Dendritic cell treated with granulocyte-macrophage colony-stimulating factor and Interleukin-4, amounts not matched to agents 40 ng/mL and 50 ng/mL, for 4 days (primary cell): Measurements from ENCODE around the gene SIRPA.

Source experiments
- H3K27ac Mint-ChIP-seq: one replicate; pipeline ENCODE4 v1.8.0; 2022; ENCODE audit warnings: mild to moderate bottlenecking, mixed read lengths
- H3K27me3 Mint-ChIP-seq: one replicate; pipeline ENCODE4 v1.8.0; 2022; ENCODE audit warnings: mild to moderate bottlenecking, mixed read lengths
- H3K36me3 Mint-ChIP-seq: one replicate; pipeline ENCODE4 v1.8.0; 2022; ENCODE audit warnings: low read depth, mixed read lengths
- H3K4me1 Mint-ChIP-seq: one replicate; pipeline ENCODE4 v1.8.0; 2022; ENCODE audit warnings: low read depth, mixed read lengths
- H3K4me3 Mint-ChIP-seq: one replicate; pipeline ENCODE4 v1.8.0; 2022; ENCODE audit warnings: mild to moderate bottlenecking, moderate library complexity, mixed read lengths
- H3K9me3 Mint-ChIP-seq: one replicate; pipeline ENCODE4 v1.8.0; 2022; ENCODE audit warnings: mixed read lengths
- intact Hi-C: fragments of 100-400 bp; cut with micrococcal nuclease; formaldehyde crosslinking; loops from one replicate; pipeline ENCODE4 v1.15.0; 2022

SIRPA gene

DNA sequence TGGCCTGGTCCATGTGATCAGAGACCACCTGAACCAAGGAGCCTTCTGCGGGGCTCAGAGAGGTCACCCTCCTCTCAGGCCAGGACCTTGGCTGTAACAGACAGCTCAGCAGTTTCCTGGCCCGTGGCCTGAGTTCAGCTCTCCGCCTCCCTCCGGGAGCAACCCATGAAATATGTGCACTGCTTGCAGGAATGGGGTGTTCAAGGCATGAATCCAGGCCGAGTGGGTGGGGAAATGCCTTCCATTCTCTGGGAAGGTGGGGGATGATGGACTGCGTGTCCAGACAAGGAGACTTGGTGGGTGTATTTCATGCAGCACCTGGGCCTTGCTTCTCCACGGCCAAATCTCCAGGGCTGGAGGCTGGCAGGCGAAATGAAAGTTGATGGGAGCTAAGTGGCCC, 46.0 kb downstream of the SIRPA start:
- Mint-ChIP-seq H3K27ac (peak overlapping the region; percentile 67), H3K4me1 (peaks cover 76% of the 10 kb centered on the region), H3K4me3 (no peak overlapping the region), H3K36me3 (peaks cover 41% of the 10 kb centered on the region), H3K27me3 (no peaks in the 10 kb centered on the region), H3K9me3 (no peaks in the 10 kb centered on the region)
- intact Hi-C loops = no loop called here

DNA sequence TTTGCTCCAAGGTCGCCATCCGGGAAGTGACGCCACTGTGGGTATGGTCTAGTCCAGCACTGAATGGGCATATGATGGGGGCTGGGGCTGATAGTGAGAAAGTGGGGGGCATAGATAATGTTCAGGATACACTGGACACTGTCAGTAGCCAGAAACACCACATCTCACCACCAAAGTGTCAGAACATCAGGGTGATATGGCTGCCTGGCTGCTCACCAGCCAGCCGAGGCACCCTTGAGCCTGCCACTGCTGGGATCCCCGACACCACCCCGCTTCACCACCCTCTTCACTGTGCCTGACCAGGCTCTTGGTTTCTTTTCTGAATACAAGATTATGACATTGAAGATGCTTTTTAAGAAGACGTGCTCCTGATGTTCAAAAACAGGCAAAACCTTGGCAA, 46.9 kb downstream of the SIRPA start:
- Mint-ChIP-seq H3K4me1 (peaks cover 77% of the 10 kb centered on the region), H3K27me3 (no peaks in the 10 kb centered on the region), H3K4me3 (no peak overlapping the region), H3K36me3 (peaks cover 32% of the 10 kb centered on the region), H3K9me3 (no peaks in the 10 kb centered on the region), H3K27ac (peak overlapping the region; percentile 67)
- intact Hi-C loops = no loop called here

DNA sequence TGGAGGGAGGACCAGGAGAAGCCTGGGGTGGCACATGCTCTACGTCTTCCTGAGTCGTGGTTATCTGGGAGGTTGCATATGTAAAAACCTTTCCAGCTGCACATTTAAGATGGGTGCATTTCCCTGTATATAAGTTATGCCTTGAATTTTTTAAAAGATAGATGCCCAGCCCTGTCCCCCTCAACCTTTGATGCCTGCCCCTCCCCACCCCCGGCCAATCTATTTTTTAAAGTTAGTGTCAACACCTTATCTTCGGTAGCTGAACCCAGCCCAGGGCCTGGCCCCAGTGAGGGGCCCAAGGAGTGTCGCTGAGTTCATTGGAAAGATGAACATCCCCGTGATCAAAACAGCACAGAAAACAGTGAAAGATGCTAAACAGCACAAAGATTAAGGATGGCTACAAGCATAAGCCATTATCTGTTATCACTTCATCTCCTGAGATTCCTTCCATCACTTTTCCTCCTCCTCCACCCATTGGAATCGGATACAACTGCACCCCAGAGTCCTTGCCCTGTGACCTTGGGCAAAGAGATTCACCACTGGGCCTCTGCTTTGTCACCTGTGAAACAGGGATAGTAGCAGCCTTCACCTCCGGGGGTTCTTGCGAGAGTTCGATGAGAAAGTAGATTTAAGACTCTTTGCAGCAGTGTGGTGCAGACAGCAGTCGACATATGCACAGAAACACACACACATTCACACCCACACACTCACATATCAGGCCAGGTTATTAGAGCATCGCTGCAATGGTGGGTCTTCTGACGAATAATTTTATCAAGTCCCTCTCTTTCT, 47.5 kb downstream of the SIRPA start:
- peaks cover 81% of the 10 kb centered on the region for H3K4me1 Mint-ChIP-seq
- intact Hi-C loops = no loop called here
- no peaks in the 10 kb centered on the region for H3K27me3 Mint-ChIP-seq
- peaks cover 26% of the 10 kb centered on the region for H3K36me3 Mint-ChIP-seq
- H3K27ac Mint-ChIP-seq = peak overlapping the region; percentile 67
- no peak overlapping the region for H3K4me3 Mint-ChIP-seq
- H3K9me3 Mint-ChIP-seq = no peaks in the 10 kb centered on the region

DNA sequence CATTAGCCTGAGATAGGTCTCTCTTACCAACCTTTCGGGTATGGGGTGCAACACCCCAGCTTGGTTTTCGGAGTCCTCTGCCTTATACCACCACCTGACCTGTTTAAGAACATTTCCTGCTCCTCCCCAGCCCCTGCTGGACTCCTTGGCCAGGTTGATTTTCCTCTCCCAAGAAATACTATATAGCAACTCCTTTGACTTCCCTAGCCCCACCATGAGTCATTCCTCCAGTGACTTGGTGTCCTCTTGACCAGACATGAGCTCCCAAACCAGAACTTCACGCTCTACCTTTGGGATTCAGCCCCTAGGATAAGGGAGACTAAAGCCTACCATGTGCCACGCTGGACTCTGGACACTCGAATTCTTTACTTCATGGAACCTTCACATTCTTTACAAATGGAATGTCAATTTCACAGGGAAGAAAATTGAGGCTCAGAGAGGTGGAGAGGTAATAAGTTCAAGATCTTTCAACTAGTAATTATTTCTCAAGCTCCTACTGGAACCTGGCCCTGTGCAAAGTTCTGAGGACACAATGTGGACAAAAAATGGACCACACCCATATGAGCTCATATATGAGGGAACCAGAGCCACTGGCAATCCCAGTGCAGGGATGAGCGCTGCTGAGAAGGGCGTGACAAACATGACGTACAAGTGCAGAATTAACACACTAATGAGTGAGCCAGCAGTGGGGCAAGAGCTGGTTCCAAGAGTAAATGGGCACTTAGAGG, 48.2 kb downstream of the SIRPA start:
- Mint-ChIP-seq H3K27ac (peak overlapping the region; percentile 67), H3K27me3 (no peaks in the 10 kb centered on the region), H3K4me3 (no peak overlapping the region), H3K36me3 (peaks cover 19% of the 10 kb centered on the region), H3K9me3 (no peaks in the 10 kb centered on the region), H3K4me1 (peaks cover 84% of the 10 kb centered on the region)
- intact Hi-C loops = no loop called here

DNA sequence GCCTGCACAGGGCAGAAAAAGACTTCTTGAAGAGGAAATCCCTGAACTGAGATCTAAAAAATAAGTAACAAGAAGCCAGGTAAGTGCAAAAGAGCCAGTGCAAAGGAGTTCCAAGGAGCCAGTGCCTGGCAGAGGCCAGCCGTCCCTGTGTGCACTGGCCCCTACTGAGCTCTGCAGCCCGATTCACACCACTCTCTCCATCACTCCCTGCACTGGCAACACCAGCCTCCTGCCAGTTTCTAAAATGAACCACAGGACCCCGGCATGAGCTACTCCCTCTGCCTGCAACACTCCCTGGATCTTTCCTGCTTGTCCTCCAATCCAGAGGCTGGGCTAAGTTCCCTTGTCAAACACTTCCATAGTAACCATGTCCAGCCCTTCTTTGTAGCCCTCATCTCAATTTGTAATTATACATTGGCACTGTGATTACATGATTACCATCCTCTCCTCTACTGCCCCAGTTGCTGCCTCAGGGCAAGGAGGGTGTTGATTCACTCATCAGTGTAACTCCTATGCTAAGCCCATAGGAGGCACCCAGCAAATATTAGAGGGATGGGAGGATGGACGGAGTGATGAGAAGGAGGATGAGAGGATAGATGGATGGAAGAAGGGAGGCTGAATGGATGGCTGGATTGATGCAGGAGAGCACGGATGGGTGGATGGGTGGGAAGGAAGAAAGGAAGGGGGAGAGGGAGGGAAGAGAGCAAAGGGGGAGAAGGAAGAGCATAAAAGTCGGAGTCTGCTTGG, 49.3 kb downstream of the SIRPA start:
- Mint-ChIP-seq H3K27me3 (no peaks in the 10 kb centered on the region), H3K27ac (peak overlapping the region; percentile 80), H3K9me3 (no peaks in the 10 kb centered on the region), H3K4me3 (peak overlapping the region; percentile 35), H3K36me3 (peaks cover 8% of the 10 kb centered on the region), H3K4me1 (peaks cover 88% of the 10 kb centered on the region)
- intact Hi-C loops = no loop called here

DNA sequence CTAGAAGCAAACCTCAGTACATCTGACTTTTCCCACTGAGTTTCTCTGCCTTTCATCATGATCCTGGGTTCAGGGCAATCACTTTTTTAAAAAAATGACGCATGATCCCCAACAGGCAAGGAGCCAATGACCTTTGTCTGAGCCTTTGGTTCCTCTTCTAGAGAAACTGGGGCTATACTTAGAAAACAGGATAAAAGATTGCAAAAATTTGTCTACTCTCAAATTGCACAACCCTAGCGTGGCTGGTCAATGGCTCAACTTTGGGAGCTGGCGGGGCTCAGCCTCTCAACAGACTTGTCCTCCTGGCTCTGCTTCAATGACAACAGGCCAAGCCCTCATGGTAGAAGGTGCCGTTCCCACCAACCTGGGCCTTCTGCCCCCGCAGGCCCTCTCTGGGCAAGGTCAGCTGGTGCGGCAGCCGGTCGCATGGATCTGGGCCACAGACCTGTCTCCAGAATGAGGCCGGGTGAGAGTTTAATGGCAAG, 50.0 kb downstream of the SIRPA start:
- intact Hi-C loops = no loop called here
- H3K27ac Mint-ChIP-seq = peak overlapping the region; percentile 80
- H3K4me3 Mint-ChIP-seq = peak overlapping the region; percentile 37
- peaks cover 1% of the 10 kb centered on the region for H3K36me3 Mint-ChIP-seq
- H3K9me3 Mint-ChIP-seq = no peaks in the 10 kb centered on the region
- H3K4me1 Mint-ChIP-seq = peaks cover 90% of the 10 kb centered on the region
- no peaks in the 10 kb centered on the region for H3K27me3 Mint-ChIP-seq

DNA sequence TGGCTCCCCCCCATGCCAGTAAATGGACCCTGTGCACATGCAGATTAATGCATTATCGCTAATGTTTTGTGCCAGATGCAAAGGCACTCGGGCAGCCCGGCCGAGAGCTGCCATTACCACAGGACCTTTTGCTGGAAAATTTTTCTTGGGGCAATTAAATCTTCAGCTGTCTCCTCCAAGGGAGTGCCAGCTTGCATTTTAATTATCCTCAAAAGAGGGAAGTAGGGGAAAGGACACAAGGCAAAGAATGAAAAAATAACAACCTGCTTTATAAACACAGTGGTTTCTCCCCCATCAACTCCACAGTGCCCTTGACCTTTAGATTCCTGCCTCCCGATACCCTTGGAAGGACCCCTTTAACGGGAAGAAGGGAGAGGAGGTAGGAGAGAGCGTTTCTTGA, 50.5 kb downstream of the SIRPA start:
- Mint-ChIP-seq H3K4me3 (peak overlapping the region; percentile 37), H3K36me3 (no peaks in the 10 kb centered on the region), H3K27me3 (no peaks in the 10 kb centered on the region), H3K4me1 (peaks cover 94% of the 10 kb centered on the region), H3K27ac (peak overlapping the region; percentile 80), H3K9me3 (no peaks in the 10 kb centered on the region)
- intact Hi-C loops = no loop called here

DNA sequence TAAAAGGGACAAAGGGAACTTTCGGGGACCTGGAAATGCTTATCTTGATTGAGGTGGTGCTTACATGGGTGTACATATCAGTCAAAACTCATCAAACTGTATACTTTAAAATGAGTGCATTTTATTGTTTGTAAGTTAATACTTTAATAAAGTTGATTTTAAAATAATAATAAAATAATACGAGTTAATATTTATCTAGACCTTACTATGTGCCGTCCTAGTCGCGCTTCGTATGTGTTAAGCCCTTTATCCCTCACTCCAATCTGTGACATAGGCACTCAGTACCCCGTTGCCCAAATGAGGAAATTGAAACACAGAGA, 51.2 kb downstream of the SIRPA start:
- Mint-ChIP-seq H3K27me3 (no peaks in the 10 kb centered on the region), H3K4me1 (peaks cover 95% of the 10 kb centered on the region), H3K27ac (peak overlapping the region; percentile 80), H3K9me3 (no peaks in the 10 kb centered on the region), H3K36me3 (no peaks in the 10 kb centered on the region), H3K4me3 (peak overlapping the region; percentile 59)
- intact Hi-C loops = no loop called here

DNA sequence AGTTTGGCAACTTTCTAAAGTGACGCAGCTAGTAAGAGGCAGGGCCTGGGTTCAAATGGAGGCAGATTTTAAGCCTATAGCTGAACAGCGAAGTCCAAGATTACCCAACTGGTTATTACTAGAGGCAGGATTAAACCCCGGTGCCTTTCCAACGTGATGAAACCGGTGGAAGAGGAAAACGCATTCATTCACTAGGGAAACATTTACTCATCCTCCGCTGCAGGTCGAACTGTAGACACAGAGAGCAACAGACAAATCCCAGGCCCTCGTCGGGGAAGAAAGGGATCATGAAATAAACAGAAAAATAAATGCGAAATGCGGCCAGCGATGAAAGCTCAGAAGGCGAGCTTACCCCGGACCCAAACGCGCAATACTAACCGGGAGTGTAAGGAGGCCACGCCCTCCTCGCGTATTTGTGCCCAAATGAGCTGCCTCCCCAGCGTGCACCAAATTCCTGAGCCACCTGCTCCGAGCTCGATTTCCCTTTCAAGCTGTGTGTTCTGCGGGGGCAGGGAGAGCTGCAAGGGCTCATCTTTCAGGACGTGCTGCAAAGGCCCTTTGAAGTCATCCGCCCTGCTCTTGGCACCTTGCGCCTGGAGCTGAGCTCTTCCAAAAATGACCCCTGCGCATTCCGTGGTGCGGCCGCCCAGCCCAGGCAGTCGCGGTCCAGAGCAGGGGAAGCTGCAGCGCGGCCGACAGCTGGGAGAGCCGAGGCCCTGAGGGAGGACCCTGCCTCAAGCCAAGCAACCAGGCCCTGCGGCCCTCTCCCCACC, 51.7 kb downstream of the SIRPA start:
- Mint-ChIP-seq H3K4me1 (peaks cover 98% of the 10 kb centered on the region), H3K36me3 (no peaks in the 10 kb centered on the region), H3K9me3 (no peaks in the 10 kb centered on the region), H3K4me3 (peak overlapping the region; percentile 59), H3K27me3 (no peaks in the 10 kb centered on the region), H3K27ac (peak overlapping the region; percentile 76)
- intact Hi-C loops = no loop called here

DNA sequence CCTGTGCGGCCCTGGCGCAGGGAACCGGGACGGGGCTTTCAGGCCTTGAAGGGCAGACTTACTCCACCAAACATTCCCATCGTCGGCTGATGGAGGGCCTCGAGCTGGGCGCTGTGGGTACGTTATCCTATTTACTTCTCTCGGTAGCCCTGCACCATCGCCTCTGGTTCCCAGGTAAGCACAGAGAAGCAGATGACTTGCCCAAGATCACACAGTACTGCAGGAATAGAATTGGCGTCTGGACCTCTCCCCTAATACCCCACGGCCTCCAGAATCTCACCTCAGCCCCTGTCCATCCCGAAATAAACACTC, 52.3 kb downstream of the SIRPA start:
- Mint-ChIP-seq H3K36me3 (no peaks in the 10 kb centered on the region), H3K9me3 (no peaks in the 10 kb centered on the region), H3K27ac (peak overlapping the region; percentile 76), H3K4me3 (no peak overlapping the region), H3K27me3 (no peaks in the 10 kb centered on the region), H3K4me1 (peaks cover 98% of the 10 kb centered on the region)
- intact Hi-C loops = no loop called here

DNA sequence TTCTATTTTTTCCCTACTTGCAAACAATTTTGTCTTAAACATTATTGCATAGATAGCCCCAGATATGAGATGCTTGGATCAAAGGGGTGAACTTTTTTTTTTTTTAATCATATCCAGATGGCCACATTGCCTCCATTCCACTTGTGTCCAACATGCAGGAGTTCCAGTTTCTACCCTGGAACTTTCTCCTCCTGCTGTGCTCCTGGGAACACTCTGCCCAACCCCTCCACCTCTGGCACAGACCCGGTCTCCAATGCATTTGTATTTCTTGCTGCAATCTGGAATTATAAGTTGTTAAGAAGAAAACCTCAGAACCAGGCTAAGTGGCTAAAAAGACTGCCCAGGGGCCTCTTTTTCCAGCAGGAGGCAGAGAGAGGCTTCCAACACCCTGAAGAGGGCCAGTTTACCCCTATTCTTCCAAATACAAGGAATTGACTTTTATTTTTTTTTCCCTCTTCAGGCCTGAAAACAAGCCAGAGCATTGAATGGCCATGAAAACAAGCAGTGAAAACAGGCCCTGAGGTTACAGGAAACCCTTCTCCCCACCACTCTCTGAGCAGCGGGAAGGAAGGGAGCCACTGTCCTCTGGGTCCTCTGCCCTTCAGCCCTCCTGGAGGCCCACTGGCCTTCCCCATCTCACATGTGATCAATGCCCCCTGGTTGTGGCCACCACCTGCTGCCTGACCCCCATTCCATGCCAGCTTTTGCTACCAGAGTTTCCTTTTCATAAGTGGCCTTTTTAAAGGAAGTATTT, 54.3 kb downstream of the SIRPA start:
- intact Hi-C loops = no loop called here
- Mint-ChIP-seq H3K9me3 (no peaks in the 10 kb centered on the region), H3K27ac (peak overlapping the region; percentile 75), H3K27me3 (no peaks in the 10 kb centered on the region), H3K36me3 (no peaks in the 10 kb centered on the region), H3K4me1 (peaks cover 95% of the 10 kb centered on the region), H3K4me3 (no peak overlapping the region)

DNA sequence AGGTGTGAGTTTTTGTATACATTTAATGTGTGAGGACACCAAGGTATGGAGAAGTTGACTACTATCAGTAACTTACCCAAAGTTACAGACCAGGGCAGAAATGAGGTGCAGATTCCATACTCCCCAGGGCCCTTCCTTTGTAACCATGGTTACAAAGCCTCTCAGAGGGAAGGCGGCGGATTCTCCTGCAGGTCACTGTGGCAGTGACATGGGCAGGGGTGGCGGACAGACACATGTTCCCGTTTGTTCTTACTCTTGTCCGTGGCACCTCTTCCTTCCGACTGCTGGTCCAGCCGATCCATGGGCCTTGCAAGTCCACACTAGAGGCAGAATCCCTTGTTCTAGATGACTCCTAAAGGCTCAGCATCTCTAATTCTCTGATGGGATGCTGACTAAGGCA, 55.6 kb downstream of the SIRPA start:
- H3K4me1 Mint-ChIP-seq = peaks cover 91% of the 10 kb centered on the region
- no peak overlapping the region for H3K27ac Mint-ChIP-seq
- no peaks in the 10 kb centered on the region for H3K9me3 Mint-ChIP-seq
- H3K27me3 Mint-ChIP-seq = no peaks in the 10 kb centered on the region
- no peak overlapping the region for H3K4me3 Mint-ChIP-seq
- intact Hi-C loops = no loop called here
- H3K36me3 Mint-ChIP-seq = no peaks in the 10 kb centered on the region

DNA sequence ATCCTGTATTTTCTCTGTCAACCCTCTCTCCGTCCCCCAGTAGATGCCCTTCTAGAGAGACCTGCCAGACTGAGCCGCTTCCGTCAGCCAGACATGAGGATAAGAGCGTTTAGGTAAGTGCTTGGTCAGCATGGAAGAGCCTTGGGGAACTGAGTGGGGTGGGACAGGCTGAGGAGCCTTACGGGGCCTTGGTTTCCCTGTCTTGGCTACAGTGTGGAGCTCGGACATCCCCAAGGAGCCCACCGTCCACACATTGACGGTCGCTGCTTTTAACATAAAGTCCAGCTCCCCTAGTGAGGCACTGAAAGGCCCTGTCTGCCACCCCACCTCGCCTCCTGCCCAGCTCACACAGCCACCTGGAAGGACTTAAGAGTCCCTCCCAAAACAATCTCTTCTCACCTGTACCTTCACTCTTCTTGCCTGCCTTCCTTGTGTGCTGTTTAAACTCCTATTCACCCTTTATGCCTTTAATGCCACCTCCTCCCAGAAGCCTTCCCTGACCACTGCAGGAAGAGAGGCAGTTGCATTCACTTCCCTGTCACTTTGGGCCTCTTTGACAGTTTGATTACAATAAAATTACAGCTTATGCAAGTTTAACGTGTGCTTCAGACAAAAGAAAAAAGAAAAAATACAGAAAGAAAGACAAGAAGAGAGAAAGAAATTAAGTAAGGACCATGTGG, 56.4 kb downstream of the SIRPA start:
- no peaks in the 10 kb centered on the region for H3K27me3 Mint-ChIP-seq
- intact Hi-C loops = no loop called here
- H3K4me3 Mint-ChIP-seq = no peak overlapping the region
- H3K27ac Mint-ChIP-seq = peak overlapping the region; percentile 31
- peaks cover 84% of the 10 kb centered on the region for H3K4me1 Mint-ChIP-seq
- no peaks in the 10 kb centered on the region for H3K9me3 Mint-ChIP-seq
- no peaks in the 10 kb centered on the region for H3K36me3 Mint-ChIP-seq
